Measurements from ENCODE around the gene NDUFAF5.
A peak's percentile ranks its signal among the peaks of the same experiment; 100 is the strongest.

The NDUFAF5 gene

GRCh38 chr20:13794667-13795066, 9.8 kb downstream of the NDUFAF5 start:
- TF ChIP-seq, protein P1, sequence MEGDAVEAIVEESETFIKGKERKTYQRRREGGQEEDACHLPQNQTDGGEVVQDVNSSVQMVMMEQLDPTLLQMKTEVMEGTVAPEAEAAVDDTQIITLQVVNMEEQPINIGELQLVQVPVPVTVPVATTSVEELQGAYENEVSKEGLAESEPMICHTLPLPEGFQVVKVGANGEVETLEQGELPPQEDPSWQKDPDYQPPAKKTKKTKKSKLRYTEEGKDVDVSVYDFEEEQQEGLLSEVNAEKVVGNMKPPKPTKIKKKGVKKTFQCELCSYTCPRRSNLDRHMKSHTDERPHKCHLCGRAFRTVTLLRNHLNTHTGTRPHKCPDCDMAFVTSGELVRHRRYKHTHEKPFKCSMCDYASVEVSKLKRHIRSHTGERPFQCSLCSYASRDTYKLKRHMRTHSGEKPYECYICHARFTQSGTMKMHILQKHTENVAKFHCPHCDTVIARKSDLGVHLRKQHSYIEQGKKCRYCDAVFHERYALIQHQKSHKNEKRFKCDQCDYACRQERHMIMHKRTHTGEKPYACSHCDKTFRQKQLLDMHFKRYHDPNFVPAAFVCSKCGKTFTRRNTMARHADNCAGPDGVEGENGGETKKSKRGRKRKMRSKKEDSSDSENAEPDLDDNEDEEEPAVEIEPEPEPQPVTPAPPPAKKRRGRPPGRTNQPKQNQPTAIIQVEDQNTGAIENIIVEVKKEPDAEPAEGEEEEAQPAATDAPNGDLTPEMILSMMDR (IDR thresholded peaks at IDR 0.05; ENCODE audit: low read depth, low read length): no peak
- Histone ChIP-seq H3K9me3 (no peaks in the 10 kb centered on the region), H3K27me3 (no peaks in the 10 kb centered on the region), H3K4me3 (ENCODE audit: low read depth, low read length) (no peak overlapping the region), H3K36me3 (peaks cover 90% of the 10 kb centered on the region), H3K4me1 (no peaks in the 10 kb centered on the region)
- DNase-seq: no peak

DNA sequence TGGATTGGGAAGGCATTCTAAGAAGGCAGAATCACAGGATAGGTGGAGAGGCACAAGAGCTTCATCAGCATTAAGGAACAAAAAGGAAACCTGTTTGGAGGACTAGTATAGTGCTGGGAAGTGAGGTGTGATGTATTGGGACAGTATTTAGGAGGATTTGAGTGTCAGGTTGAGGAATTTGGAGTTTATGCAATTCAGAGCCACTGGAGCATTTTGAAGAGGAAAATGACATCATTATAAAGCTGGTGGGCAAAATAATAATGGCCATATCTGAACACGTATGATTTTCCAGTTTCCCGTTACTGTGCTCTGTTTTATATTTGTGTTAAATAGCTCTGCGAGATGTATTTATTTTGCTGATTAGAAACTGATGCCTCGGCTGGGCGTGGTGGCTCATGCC, 14.2 kb downstream of the NDUFAF5 start:
- Histone ChIP-seq H3K4me3 (ENCODE audit: low read depth, low read length) (no peak overlapping the region), H3K9me3 (no peaks in the 10 kb centered on the region), H3K36me3 (peaks cover 77% of the 10 kb centered on the region), H3K27me3 (no peaks in the 10 kb centered on the region), H3K4me1 (peaks cover 7% of the 10 kb centered on the region)
- no peak for DNase-seq
- TF ChIP-seq, protein P1 (IDR thresholded peaks at IDR 0.05; ENCODE audit: low read depth, low read length): no peak

DNA sequence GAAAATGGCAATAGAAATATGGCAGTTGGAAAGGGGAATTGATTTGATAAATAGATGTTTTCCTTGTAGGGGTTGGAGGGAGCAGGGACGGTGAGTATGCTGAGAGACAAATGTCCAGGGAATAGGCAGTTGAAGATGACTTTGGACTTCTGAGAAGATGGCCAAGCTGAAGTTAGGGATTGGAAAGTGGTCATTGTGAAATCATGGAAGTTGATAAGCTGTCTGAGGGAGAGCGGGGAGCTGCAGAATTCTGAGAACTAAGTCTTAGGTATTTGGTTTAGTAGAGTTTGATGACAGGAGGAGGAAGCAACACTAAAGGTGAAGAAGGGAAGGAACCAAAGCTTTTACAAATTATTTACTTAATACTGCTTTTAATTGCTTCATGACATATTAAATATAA, 15.1 kb downstream of the NDUFAF5 start:
- no peak for DNase-seq
- peaks cover 7% of the 10 kb centered on the region for H3K4me1 ChIP-seq

DNA sequence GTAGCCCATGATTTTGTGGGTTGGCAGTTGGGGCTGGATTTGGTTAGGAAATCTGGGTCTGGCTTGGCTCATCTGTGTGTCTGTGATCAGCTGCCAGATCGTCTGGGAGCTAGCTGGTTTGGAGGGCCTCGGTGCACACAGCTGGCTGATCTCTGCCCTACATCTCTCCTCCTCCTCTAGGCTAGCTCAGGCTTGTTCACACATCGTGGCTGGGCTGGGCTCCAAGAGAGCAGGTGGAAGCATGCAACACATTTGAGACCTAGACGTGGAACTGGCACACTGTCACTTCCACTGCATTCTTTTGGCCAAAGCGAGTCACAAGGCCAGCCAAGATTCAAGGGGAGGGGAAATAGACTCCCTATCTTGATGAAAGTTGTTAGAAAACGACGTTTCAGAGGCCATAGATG, 15.9 kb downstream of the NDUFAF5 start:
- TF ChIP-seq, protein P1 (IDR thresholded peaks at IDR 0.05; ENCODE audit: low read depth, low read length): no peak
- H3K27me3 ChIP-seq: no peaks in the 10 kb centered on the region
- peaks cover 7% of the 10 kb centered on the region for H3K4me1 ChIP-seq
- H3K4me3 ChIP-seq (ENCODE audit: low read depth, low read length): no peak overlapping the region
- peak; percentile 73 for DNase-seq
- H3K36me3 ChIP-seq: peaks cover 74% of the 10 kb centered on the region
- no peaks in the 10 kb centered on the region for H3K9me3 ChIP-seq

More for the DNA sequence above, 15.1 kb downstream of the NDUFAF5 start:
- H3K9me3 ChIP-seq: no peaks in the 10 kb centered on the region
- no peaks in the 10 kb centered on the region for H3K27me3 ChIP-seq
- no peak overlapping the region for H3K4me3 ChIP-seq (ENCODE audit: low read depth, low read length)
- TF ChIP-seq, protein P1 (IDR thresholded peaks at IDR 0.05; ENCODE audit: low read depth, low read length): no peak
- H3K36me3 ChIP-seq: peaks cover 78% of the 10 kb centered on the region

DNA sequence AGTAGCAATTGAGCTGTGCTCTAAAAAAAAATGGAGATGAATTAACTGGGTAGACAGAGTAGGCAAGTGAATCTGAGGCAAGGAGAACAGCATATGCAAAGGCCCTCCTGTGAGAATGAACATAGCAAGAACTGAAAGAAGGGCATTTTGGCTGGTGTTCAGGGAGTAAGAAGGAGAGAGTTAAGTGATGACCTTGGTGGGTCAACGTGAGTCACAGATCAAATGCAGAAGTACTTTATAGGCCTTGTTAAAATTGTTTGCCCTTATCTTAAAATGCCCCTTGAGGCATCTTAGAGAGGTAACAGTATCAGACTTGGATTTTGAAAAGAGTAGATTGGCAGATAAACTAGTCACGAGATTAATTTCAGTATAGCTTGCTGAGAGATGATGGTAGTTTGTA, 24.5 kb downstream of the NDUFAF5 start:
- no peak for DNase-seq
- no peaks in the 10 kb centered on the region; the same call in 1 of the 2 replicates for H3K9me3 ChIP-seq
- TF ChIP-seq, protein P1 (IDR thresholded peaks at IDR 0.05; ENCODE audit: low read depth, low read length): no peak
- no peaks in the 10 kb centered on the region for H3K4me1 ChIP-seq
- peaks cover 84% of the 10 kb centered on the region for H3K36me3 ChIP-seq
- no peaks in the 10 kb centered on the region for H3K27me3 ChIP-seq
- no peak overlapping the region for H3K4me3 ChIP-seq (ENCODE audit: low read depth, low read length)

DNA sequence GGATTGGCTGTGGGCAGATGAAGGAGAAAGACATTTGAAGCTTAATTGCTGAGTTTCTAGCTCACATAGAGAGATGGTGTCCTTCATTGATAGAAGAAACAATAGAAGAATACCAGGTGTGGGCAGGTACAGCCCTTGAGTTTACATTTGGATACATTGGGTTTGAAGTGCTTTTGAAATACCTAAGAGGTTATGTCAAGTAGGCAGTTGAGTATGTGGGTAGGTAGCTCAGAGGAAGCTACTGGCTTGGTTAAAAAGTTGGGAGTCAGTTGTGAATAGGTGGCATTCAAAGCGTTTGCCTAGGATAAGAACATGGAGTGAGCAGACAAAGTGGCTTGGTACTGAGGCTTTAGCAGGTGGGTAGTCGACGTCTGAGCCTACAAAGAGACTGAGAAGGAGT, 25.0 kb downstream of the NDUFAF5 start:
- Histone ChIP-seq H3K36me3 (peaks cover 84% of the 10 kb centered on the region), H3K27me3 (no peaks in the 10 kb centered on the region), H3K9me3 (no peaks in the 10 kb centered on the region; the same call in 1 of the 2 replicates), H3K4me3 (ENCODE audit: low read depth, low read length) (no peak overlapping the region), H3K4me1 (no peaks in the 10 kb centered on the region)
- no peak for DNase-seq
- TF ChIP-seq, protein P1 (IDR thresholded peaks at IDR 0.05; ENCODE audit: low read depth, low read length): no peak
